CD4-positive, alpha-beta T cell treated with Interleukin-15 for 4 hours (primary cell): Measurements from ENCODE around the gene CDON.
"Not testable (repeated sequence)": the region's sequence is repeated elsewhere in the genome, so short reads cannot be mapped to it uniquely, and the experiment has no call there.

Source experiments
- DNase-seq: peaks from one replicate; pipeline ENCODE4 v3.0.0-alpha.2; 2020; ENCODE audit warnings: low spot score

CDON gene

GRCh38 chr11:125994509-125994908, 68.2 kb downstream of the CDON start:
- DNase-seq: no peak

- DNase-seq: no peak
These were observed 69.8 kb downstream of the CDON start for GRCh38 chr11:125992893-125993292.

- DNase-seq: no peak
These were observed 72.4 kb downstream of the CDON start for GRCh38 chr11:125990244-125990643.

- DNase-seq: no peak
These were observed 75.5 kb downstream of the CDON start for GRCh38 chr11:125987066-125987641.

- DNase-seq: not testable (repeated sequence)
These were observed 76.7 kb downstream of the CDON start for GRCh38 chr11:125985956-125986355.

- DNase-seq: no peak
These were observed 80.3 kb downstream of the CDON start for GRCh38 chr11:125982348-125982730.

- DNase-seq: no peak
These were observed 82.2 kb downstream of the CDON start for GRCh38 chr11:125980436-125980835.

- no peak for DNase-seq
These were observed 83.2 kb downstream of the CDON start for GRCh38 chr11:125979511-125979910.

GRCh38 chr11:125978778-125979407, 83.8 kb downstream of the CDON start:
- no peak for DNase-seq

GRCh38 chr11:125978181-125978716, 84.4 kb downstream of the CDON start:
- no peak for DNase-seq

GRCh38 chr11:125977333-125977732, 85.3 kb downstream of the CDON start:
- no peak for DNase-seq

- DNase-seq: no peak
These were observed 86.5 kb downstream of the CDON start for GRCh38 chr11:125976156-125976555.

GRCh38 chr11:125975634-125976033, 87.0 kb downstream of the CDON start:
- DNase-seq: no peak

GRCh38 chr11:125974284-125974683, 88.4 kb downstream of the CDON start:
- no peak for DNase-seq

GRCh38 chr11:125971618-125972017, 91.0 kb downstream of the CDON start:
- no peak for DNase-seq

GRCh38 chr11:125968354-125968753, 94.3 kb downstream of the CDON start:
- no peak for DNase-seq

GRCh38 chr11:125967515-125967914, 95.2 kb downstream of the CDON start:
- no peak for DNase-seq

- DNase-seq: no peak
These were observed 101.9 kb downstream of the CDON start for GRCh38 chr11:125960771-125961170.

- DNase-seq: no peak
These were observed 102.7 kb downstream of the CDON start for GRCh38 chr11:125959931-125960330.

- no peak for DNase-seq
These were observed 103.2 kb downstream of the CDON start for GRCh38 chr11:125959511-125959910.

GRCh38 chr11:125958872-125959400, 103.7 kb downstream of the CDON start:
- DNase-seq: no peak

GRCh38 chr11:125957618-125958332, 104.9 kb downstream of the CDON start:
- no peak for DNase-seq
